DND-41 (cell line): ENCODE measurements around the gene ESYT3.

ENCODE experiments used
- ATAC-seq: fragments of 200-7000 bp; cut with Tn5 transposase; 3 replicates; pipeline ENCODE4 v1.9.1; 2021; ENCODE audit warnings: low read depth; ENCODE audit not compliant: insufficient read depth
- DNase-seq: peaks from one replicate; pipeline ENCODE4 v3.0.0-alpha.2; 2020
- H2AFZ ChIP-seq: 2 replicates; pipeline ENCODE4 v1.6.0; 2012; ENCODE audit warnings: low read depth, low read length
- H3K27ac ChIP-seq: 2 replicates; pipeline ENCODE4 v1.5.1; 2012; ENCODE audit warnings: low read length, inconsistent platforms
- H3K27me3 ChIP-seq: fragments of 200-600 bp; sonication (generic); 2 replicates; pipeline ENCODE4 v1.6.0; 2012; ENCODE audit warnings: low read length, mild to moderate bottlenecking, inconsistent platforms; ENCODE audit not compliant: insufficient read depth, poor library complexity
- H3K36me3 ChIP-seq: 2 replicates; pipeline ENCODE4 v1.5.1; 2012; ENCODE audit warnings: low read length, inconsistent platforms; ENCODE audit not compliant: insufficient read depth
- H3K4me1 ChIP-seq: 2 replicates; pipeline ENCODE4 v1.5.1; 2012; ENCODE audit warnings: mild to moderate bottlenecking, low read length; ENCODE audit not compliant: insufficient read depth
- H3K4me2 ChIP-seq: 2 replicates; pipeline ENCODE4 v1.6.0; 2012; ENCODE audit warnings: mild to moderate bottlenecking, moderate library complexity, low read length, inconsistent platforms; ENCODE audit not compliant: insufficient read depth
- H3K4me3 ChIP-seq, 2 experiments: fragments of 200-600 bp in 1 of 2; shearing (Covaris generic) in 1 of 2; 2 replicates each; pipeline ENCODE4 v1.5.1; 2012 to 2016; ENCODE audit warnings: inconsistent platforms in 2 of 2, low read length in 2 of 2, mild to moderate bottlenecking in 2 of 2, low read depth in 1 of 2, moderate library complexity in 1 of 2
- H3K79me2 ChIP-seq: 2 replicates; pipeline ENCODE4 v1.6.0; 2012; ENCODE audit warnings: low read length, inconsistent platforms; ENCODE audit not compliant: insufficient read depth
- H3K9ac ChIP-seq: 2 replicates; pipeline ENCODE4 v1.6.0; 2012; ENCODE audit warnings: low read depth, mild to moderate bottlenecking, inconsistent platforms, low read length, moderate library complexity
- H3K9me3 ChIP-seq: 2 replicates; pipeline ENCODE4 v1.5.1; 2012; ENCODE audit warnings: low read length, moderate library complexity, mild to moderate bottlenecking, inconsistent platforms; ENCODE audit not compliant: insufficient read depth, severe bottlenecking
- H4K20me1 ChIP-seq: 2 replicates; pipeline ENCODE4 v1.6.0; 2012; ENCODE audit warnings: low read length; ENCODE audit not compliant: insufficient read depth
- CTCF ChIP-seq: IDR thresholded peaks from 2 replicates; pipeline ENCODE4 v1.5.1; 2012; ENCODE audit warnings: borderline replicate concordance, low read length, moderate library complexity, mild to moderate bottlenecking; ENCODE audit not compliant: poor library complexity, severe bottlenecking; ENCODE audit errors: extremely low read depth
- EZH2 ChIP-seq: IDR thresholded peaks from 3 replicates; pipeline ENCODE4 v1.6.1; 2012; ENCODE audit warnings: borderline replicate concordance, low read depth, mild to moderate bottlenecking, moderate library complexity, low read length, inconsistent platforms; ENCODE audit not compliant: severe bottlenecking

The ESYT3 gene

GRCh38 chr3:138497851-138498250 lies 63.4 kb downstream of the ESYT3 start:
- Histone ChIP-seq H3K4me3 (no peak overlapping the region), H2AFZ (no peak overlapping the region), H3K27ac (no peak overlapping the region), H3K4me2 (no peak overlapping the region), H3K79me2 (no peaks in the 10 kb centered on the region), H4K20me1 (no peaks in the 10 kb centered on the region), H3K36me3 (peaks cover 29% of the 10 kb centered on the region), H3K4me1 (no peaks in the 10 kb centered on the region), H3K9me3 (no peaks in the 10 kb centered on the region), H3K9ac (no peak overlapping the region), H3K27me3 (no peaks in the 10 kb centered on the region)
- no peak for TF ChIP-seq EZH2
- no peak for TF ChIP-seq CTCF
- no peak for DNase-seq
- no peak for ATAC-seq

GRCh38 chr3:138498991-138499390 lies 64.6 kb downstream of the ESYT3 start:
- no peaks in the 10 kb centered on the region for H3K27me3 ChIP-seq
- no peak overlapping the region for H3K27ac ChIP-seq
- no peak overlapping the region for H3K4me3 ChIP-seq
- H3K9ac ChIP-seq: no peak overlapping the region
- TF ChIP-seq CTCF: no peak
- TF ChIP-seq EZH2: no peak
- H4K20me1 ChIP-seq: no peaks in the 10 kb centered on the region
- H3K4me1 ChIP-seq: no peaks in the 10 kb centered on the region
- H3K4me2 ChIP-seq: no peak overlapping the region
- no peaks in the 10 kb centered on the region for H3K9me3 ChIP-seq
- H3K36me3 ChIP-seq: peaks cover 20% of the 10 kb centered on the region; the same call in 1 of the 2 replicates
- ATAC-seq: no peak
- no peaks in the 10 kb centered on the region for H3K79me2 ChIP-seq
- H2AFZ ChIP-seq: no peak overlapping the region
- DNase-seq: no peak

- no peaks in the 10 kb centered on the region for H3K9me3 ChIP-seq
- no peak overlapping the region for H3K4me3 ChIP-seq
- H3K36me3 ChIP-seq: peaks cover 20% of the 10 kb centered on the region; the same call in 1 of the 2 replicates
- H3K79me2 ChIP-seq: no peaks in the 10 kb centered on the region
- ATAC-seq: no peak
- no peak overlapping the region for H3K27ac ChIP-seq
- no peak overlapping the region for H3K9ac ChIP-seq
- TF ChIP-seq EZH2: no peak
- no peak for TF ChIP-seq CTCF
- H3K4me1 ChIP-seq: no peaks in the 10 kb centered on the region
- H2AFZ ChIP-seq: no peak overlapping the region
- no peak for DNase-seq
- H3K27me3 ChIP-seq: no peaks in the 10 kb centered on the region
- no peaks in the 10 kb centered on the region for H4K20me1 ChIP-seq
- H3K4me2 ChIP-seq: no peak overlapping the region
Measured at GRCh38 chr3:138507524-138507923, 73.1 kb downstream of the ESYT3 start.

GRCh38 chr3:138509586-138509985 lies 75.2 kb downstream of the ESYT3 start:
- ATAC-seq (no peak), DNase-seq (no peak)
- Histone ChIP-seq H3K4me2 (no peak overlapping the region), H3K27me3 (no peaks in the 10 kb centered on the region), H3K9me3 (no peaks in the 10 kb centered on the region), H3K9ac (no peak overlapping the region), H3K4me1 (no peaks in the 10 kb centered on the region), H3K27ac (no peak overlapping the region), H3K4me3 (no peak overlapping the region), H2AFZ (no peak overlapping the region), H4K20me1 (no peaks in the 10 kb centered on the region), H3K36me3 (peaks cover 9% of the 10 kb centered on the region; the same call in 1 of the 2 replicates), H3K79me2 (no peaks in the 10 kb centered on the region)
- TF ChIP-seq CTCF (no peak), EZH2 (no peak)
